Activated CD8-positive, alpha-beta memory T cell treated with anti-CD3 and anti-CD28 coated beads, Interleukin-2, amount 10 ng/mL, durations not matched to agents 7 days and 5 days (primary cell): ENCODE data around the gene CFAP53. TPM values are rescaled to one million over a fixed set of nuclear protein-coding genes. Genes with fewer than 3 reads are reported as not detected.
"Not testable (repeated sequence)": the region's sequence is repeated elsewhere in the genome, so short reads cannot be mapped to it uniquely, and the experiment has no call there.

Source experiments
- ATAC-seq: fragments of 150-1000 bp; cut with Tn5 transposase; one replicate; pipeline ENCODE4 v1.10.0; 2021; ENCODE audit warnings: moderate library complexity
- CTCF ChIA-PET: fragments of 350-600 bp; sonication (Branson Sonifier 250); formaldehyde crosslinking; loops from one replicate; lab custom pipeline; 2021; ENCODE audit warnings: antibody characterized with exemption; lab: Charles Lee
- DNase-seq: peaks from one replicate; pipeline ENCODE4 v3.0.0-alpha.2; 2020
- H3K27ac Mint-ChIP-seq: one replicate; pipeline ENCODE4 v1.8.0; 2021; ENCODE audit warnings: mild to moderate bottlenecking, mixed read lengths
- H3K27me3 Mint-ChIP-seq: one replicate; pipeline ENCODE4 v1.8.0; 2021; ENCODE audit warnings: mixed read lengths
- H3K36me3 Mint-ChIP-seq: one replicate; pipeline ENCODE4 v1.8.0; 2021; ENCODE audit warnings: mild to moderate bottlenecking, mixed read lengths
- H3K4me1 Mint-ChIP-seq: one replicate; pipeline ENCODE4 v1.8.0; 2021; ENCODE audit warnings: mixed read lengths
- H3K4me3 Mint-ChIP-seq: one replicate; pipeline ENCODE4 v1.8.0; 2021; ENCODE audit warnings: mild to moderate bottlenecking, moderate library complexity, mixed read lengths
- H3K9me3 Mint-ChIP-seq: one replicate; pipeline ENCODE4 v1.8.0; 2022; ENCODE audit warnings: low read depth, mixed read lengths
- total RNA-seq, 2 experiments: library from RNA; stranded (reverse); gene quantifications; one replicate each; pipeline ENCODE4 v1.2.3, GENCODE V29; 2021

CFAP53 gene, protein sequence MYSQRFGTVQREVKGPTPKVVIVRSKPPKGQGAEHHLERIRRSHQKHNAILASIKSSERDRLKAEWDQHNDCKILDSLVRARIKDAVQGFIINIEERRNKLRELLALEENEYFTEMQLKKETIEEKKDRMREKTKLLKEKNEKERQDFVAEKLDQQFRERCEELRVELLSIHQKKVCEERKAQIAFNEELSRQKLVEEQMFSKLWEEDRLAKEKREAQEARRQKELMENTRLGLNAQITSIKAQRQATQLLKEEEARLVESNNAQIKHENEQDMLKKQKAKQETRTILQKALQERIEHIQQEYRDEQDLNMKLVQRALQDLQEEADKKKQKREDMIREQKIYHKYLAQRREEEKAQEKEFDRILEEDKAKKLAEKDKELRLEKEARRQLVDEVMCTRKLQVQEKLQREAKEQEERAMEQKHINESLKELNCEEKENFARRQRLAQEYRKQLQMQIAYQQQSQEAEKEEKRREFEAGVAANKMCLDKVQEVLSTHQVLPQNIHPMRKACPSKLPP
- under 1 TPM; 0.16 to 0.50 TPM for total RNA-seq

GRCh38 chr18:50266248-50266704 is at the start of gene CFAP53:
Gene CFAP53, minus strand, starts transcription at chr18:50266495. Its CDS starts 91 bp downstream, at chr18:50266404.
- ATAC-seq (peak; percentile 90), DNase-seq (peak; percentile 95)
- Mint-ChIP-seq H3K4me1 (peaks cover 29% of the 10 kb centered on the region), H3K4me3 (peak within 1 kb of the TSS; percentile 73), H3K36me3 (peaks cover 13% of the 10 kb centered on the region), H3K9me3 (no peaks in the 10 kb centered on the region), H3K27ac (peak within 1 kb of the TSS; percentile 60), H3K27me3 (peaks cover 9% of the 10 kb centered on the region)
- CTCF ChIA-PET: interaction anchor here (1.1 to 3.5 kb wide), 6 partner anchors 13 to 114 kb away, joined by 3 to 29 read pairs (median 5); partner anchors contain the start of gene MBD1

DNA sequence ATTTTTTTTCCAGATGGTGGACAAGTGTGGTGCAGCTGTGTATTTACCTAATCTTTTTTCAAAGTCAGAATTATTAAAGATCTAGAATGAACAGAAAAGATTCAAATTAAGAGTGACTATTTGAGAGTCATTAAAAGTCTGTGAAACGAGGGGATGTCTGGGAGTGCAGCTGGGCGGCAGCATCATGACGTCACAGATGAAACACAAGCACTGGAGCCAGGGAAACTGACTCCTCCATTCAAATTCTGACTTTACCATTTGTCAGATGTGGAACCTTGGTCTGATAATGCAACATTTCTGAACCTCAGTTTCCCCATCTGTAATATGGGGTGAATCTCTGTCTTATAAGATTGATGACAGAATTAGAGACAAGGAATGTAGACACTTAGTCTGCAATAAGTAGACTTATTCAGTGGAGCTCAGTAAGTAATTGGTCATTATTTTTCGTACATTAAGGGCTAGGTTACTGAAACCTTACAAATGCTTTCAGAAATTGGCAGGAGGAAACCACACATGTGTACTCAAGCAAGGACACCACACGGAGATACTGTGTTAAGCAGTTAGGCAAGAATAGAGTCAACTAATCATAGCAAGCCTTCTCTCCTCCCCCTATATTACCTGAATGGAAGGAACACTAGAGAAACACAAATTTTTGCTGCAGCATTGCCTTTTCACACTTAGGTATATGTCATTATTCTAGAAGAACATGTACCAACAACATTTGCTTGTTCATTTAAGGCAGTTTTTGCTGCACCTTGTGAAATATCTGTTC is 49.0 kb upstream of the CFAP53 start:
- Mint-ChIP-seq H3K36me3 (no peaks in the 10 kb centered on the region), H3K27me3 (peaks cover 50% of the 10 kb centered on the region), H3K4me3 (no peak overlapping the region), H3K4me1 (no peaks in the 10 kb centered on the region), H3K27ac (no peak overlapping the region), H3K9me3 (no peaks in the 10 kb centered on the region)
- ATAC-seq (no peak), DNase-seq (no peak)
- CTCF ChIA-PET: no interaction called here

- Mint-ChIP-seq H3K27ac (no peak overlapping the region), H3K4me3 (no peak overlapping the region), H3K27me3 (peaks cover 48% of the 10 kb centered on the region), H3K36me3 (no peaks in the 10 kb centered on the region), H3K4me1 (no peaks in the 10 kb centered on the region), H3K9me3 (no peaks in the 10 kb centered on the region)
- DNase-seq (no peak), ATAC-seq (no peak)
- CTCF ChIA-PET: no interaction called here
These were observed 47.7 kb upstream of the CFAP53 start for GRCh38 chr18:50313873-50314460.

DNA sequence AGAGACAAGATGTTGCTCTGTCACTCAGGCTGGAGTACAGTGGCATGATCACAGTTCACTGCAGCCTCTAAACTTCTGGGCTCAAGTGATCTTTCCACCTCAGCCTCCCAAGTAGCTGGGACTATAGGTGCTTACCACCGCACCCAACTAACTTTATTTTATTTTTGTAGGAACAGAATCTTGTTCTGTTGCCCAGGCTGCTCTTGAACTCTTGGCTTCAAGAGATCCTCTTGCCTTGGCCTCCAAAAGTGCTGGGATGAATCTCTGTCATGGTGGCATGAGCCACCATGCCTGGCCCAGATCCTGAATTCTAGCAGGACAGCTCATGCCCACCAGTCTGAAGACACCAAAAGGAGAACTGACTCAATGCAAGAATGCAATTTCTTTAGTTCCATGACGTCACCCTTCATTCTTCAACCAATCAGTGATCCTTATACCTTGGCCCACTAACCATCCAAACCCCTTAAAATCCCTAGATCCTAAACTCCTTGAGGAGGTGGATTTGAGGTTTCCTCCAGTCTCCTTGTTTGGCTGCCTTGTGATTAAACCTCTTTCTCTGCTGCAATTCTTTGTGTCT is 46.8 kb upstream of the CFAP53 start:
- H3K9me3 Mint-ChIP-seq: no peaks in the 10 kb centered on the region
- no peaks in the 10 kb centered on the region for H3K36me3 Mint-ChIP-seq
- CTCF ChIA-PET: no interaction called here
- peaks cover 2% of the 10 kb centered on the region for H3K4me1 Mint-ChIP-seq
- DNase-seq (no peak), ATAC-seq (no peak)
- peaks cover 39% of the 10 kb centered on the region for H3K27me3 Mint-ChIP-seq
- H3K4me3 Mint-ChIP-seq: no peak overlapping the region
- H3K27ac Mint-ChIP-seq: no peak overlapping the region

- DNase-seq: no peak
- no peak for ATAC-seq
- Mint-ChIP-seq H3K9me3 (no peaks in the 10 kb centered on the region), H3K36me3 (no peaks in the 10 kb centered on the region), H3K4me3 (no peak overlapping the region), H3K4me1 (peaks cover 7% of the 10 kb centered on the region), H3K27ac (no peak overlapping the region), H3K27me3 (peaks cover 35% of the 10 kb centered on the region)
- CTCF ChIA-PET: no interaction called here
These were observed 46.2 kb upstream of the CFAP53 start for GRCh38 chr18:50312296-50313030.

- DNase-seq (no peak), ATAC-seq (no peak)
- H3K27me3 Mint-ChIP-seq: peaks cover 29% of the 10 kb centered on the region
- H3K36me3 Mint-ChIP-seq: no peaks in the 10 kb centered on the region
- peaks cover 14% of the 10 kb centered on the region for H3K4me1 Mint-ChIP-seq
- CTCF ChIA-PET: no interaction called here
- H3K4me3 Mint-ChIP-seq: no peak overlapping the region
- no peak overlapping the region for H3K27ac Mint-ChIP-seq
- no peaks in the 10 kb centered on the region for H3K9me3 Mint-ChIP-seq
These were observed 45.4 kb upstream of the CFAP53 start for GRCh38 chr18:50311650-50312049.

DNA sequence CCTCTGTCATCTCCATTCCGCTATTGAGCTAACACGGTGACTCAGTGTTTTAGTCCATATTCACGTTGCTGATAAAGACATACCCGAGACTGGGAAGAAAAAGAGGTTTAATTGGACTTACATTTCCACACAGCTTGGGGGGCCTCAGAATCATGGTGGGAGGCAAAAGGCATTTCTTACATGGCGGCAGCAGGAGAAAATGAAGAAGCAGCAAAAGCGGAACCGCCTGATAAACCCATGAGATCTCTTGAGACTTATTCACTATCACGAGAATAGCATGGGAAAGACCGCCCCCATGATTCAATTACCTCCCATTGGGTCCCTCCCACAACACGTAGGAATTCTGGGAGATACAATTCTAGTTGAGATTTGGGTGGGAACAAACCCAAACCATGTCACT is 43.8 kb upstream of the CFAP53 start:
- no peak overlapping the region for H3K4me3 Mint-ChIP-seq
- no peak overlapping the region for H3K27ac Mint-ChIP-seq
- DNase-seq (no peak), ATAC-seq (no peak)
- H3K9me3 Mint-ChIP-seq: peaks cover 4% of the 10 kb centered on the region
- peaks cover 29% of the 10 kb centered on the region for H3K27me3 Mint-ChIP-seq
- peaks cover 5% of the 10 kb centered on the region for H3K36me3 Mint-ChIP-seq
- CTCF ChIA-PET: interaction anchor here (0.8 to 3.4 kb wide), 3 partner anchors 41 to 47 kb away, joined by 3 to 12 read pairs (median 10); no protein-coding TSS in a partner anchor
- H3K4me1 Mint-ChIP-seq: peaks cover 14% of the 10 kb centered on the region

DNA sequence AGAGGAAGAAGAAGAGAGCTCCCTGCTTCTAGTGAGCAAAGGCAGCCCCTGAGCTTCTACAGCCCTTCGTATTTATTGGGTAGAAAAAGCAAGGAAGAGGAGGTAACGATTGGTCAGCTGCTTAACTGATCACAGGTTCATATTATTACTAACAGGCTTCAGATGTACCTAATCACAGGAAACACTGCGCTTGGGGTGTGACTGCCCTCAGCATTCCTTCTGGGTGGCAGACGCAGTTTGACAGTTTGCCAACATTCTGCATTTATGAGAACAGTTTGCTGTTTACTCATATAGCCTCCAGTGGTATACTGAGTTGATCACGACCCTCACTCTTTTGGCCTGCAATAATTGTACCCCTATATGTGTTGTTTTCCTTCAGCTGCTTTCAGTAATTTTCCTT is 42.6 kb upstream of the CFAP53 start:
- Mint-ChIP-seq H3K27me3 (peaks cover 24% of the 10 kb centered on the region), H3K4me1 (peaks cover 14% of the 10 kb centered on the region)
- not testable (repeated sequence) for ATAC-seq, DNase-seq, H3K4me3 Mint-ChIP-seq, H3K36me3 Mint-ChIP-seq, H3K27ac Mint-ChIP-seq, H3K9me3 Mint-ChIP-seq
- CTCF ChIA-PET: interaction anchor here (1.9 to 3.4 kb wide), 2 partner anchors 40 to 48 kb away, joined by 10 to 12 read pairs; no protein-coding TSS in a partner anchor

DNA sequence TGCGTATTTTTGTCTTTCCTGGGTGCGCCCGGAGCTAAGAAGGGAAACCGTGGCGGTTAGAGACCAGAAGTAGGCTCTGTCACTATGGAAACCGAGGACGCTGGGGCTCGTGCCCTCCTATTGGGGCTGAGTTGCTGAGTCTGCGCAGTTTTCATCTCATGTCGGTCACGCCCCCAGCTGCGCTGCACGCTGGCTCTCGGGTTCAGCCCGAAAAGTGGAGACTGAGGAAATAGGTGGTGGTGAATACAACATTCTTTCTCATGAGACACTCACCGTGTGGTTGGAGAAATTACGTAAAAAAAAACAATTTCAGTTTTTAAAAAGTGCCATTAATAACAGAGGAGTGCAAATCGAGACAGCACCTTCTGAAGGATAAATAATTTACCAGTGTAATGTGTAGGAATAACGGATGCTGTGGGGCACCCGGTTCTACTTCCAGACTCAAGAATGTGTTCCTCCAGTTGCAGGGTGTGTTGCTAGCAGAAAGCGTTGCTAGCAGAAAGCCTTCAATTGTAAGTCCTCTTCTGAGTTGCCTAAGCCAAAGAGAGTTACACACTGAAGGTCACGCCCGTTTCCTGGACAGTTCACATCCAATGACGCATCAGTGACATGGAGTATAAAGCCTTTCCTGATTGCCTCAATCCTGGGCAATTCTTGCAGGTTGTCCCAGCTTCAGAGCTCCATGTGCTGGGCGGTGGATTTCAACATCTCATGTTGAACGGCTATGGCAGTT is 41.6 kb upstream of the CFAP53 start:
- H3K27me3 Mint-ChIP-seq: peaks cover 30% of the 10 kb centered on the region
- peak overlapping the region; percentile 67 for H3K27ac Mint-ChIP-seq
- peaks cover 14% of the 10 kb centered on the region for H3K4me1 Mint-ChIP-seq
- peak; percentile 96 for DNase-seq
- H3K36me3 Mint-ChIP-seq: peaks cover 6% of the 10 kb centered on the region
- peak; percentile 100 for ATAC-seq
- peaks cover 6% of the 10 kb centered on the region for H3K9me3 Mint-ChIP-seq
- CTCF ChIA-PET: interaction anchor here (1.0 to 3.4 kb wide), 6 partner anchors 10 to 49 kb away, joined by 3 to 17 read pairs (median 10); partner anchors contain the start of gene CFAP53
- H3K4me3 Mint-ChIP-seq: peak overlapping the region; percentile 82

- Mint-ChIP-seq H3K9me3 (peaks cover 6% of the 10 kb centered on the region), H3K4me1 (peaks cover 14% of the 10 kb centered on the region), H3K4me3 (peak overlapping the region; percentile 82), H3K27ac (peak overlapping the region; percentile 67), H3K36me3 (peaks cover 6% of the 10 kb centered on the region), H3K27me3 (peaks cover 35% of the 10 kb centered on the region)
- DNase-seq: no peak
- ATAC-seq: peak; percentile 40
- CTCF ChIA-PET: interaction anchor here (1.0 to 3.4 kb wide), 5 partner anchors 9 to 50 kb away, joined by 3 to 17 read pairs (median 10); partner anchors contain the start of gene CFAP53
These were observed 41.1 kb upstream of the CFAP53 start for GRCh38 chr18:50307400-50307737.

DNA sequence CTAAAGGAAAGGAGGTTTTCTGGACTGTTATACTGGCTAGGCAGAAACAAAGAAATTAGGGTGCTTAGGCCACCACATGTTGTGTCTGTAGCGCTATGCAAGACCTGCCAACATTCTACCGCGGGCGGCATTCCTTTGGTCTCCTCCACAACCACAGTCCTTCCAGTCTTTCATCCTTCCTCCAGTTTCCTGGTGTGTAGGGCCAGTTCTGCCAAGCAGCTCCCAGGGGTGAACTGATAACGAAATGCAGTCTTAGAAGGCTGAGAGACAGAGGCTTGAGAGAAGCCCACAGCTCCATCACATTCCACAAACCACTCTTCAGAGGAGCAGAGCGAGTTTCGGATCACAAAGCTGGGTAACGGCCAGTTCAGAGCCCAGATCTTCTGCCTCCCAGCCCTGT is 40.6 kb upstream of the CFAP53 start:
- H3K4me3 Mint-ChIP-seq: peak overlapping the region; percentile 82
- ATAC-seq (no peak), DNase-seq (no peak)
- peaks cover 37% of the 10 kb centered on the region for H3K27me3 Mint-ChIP-seq
- CTCF ChIA-PET: interaction anchor here (1.0 to 3.4 kb wide), 5 partner anchors 9 to 50 kb away, joined by 3 to 17 read pairs (median 10); partner anchors contain the start of gene CFAP53
- H3K4me1 Mint-ChIP-seq: peaks cover 14% of the 10 kb centered on the region
- peaks cover 6% of the 10 kb centered on the region for H3K36me3 Mint-ChIP-seq
- H3K27ac Mint-ChIP-seq: peak overlapping the region; percentile 67
- peaks cover 6% of the 10 kb centered on the region for H3K9me3 Mint-ChIP-seq
